Natural killer cell (primary cell): ENCODE results near the gene TXNDC11. TPM values are rescaled to one million over a fixed set of nuclear protein-coding genes. Genes with fewer than 3 reads are reported as not detected.
"Not testable (repeated sequence)": the region's sequence is repeated elsewhere in the genome, so short reads cannot be mapped to it uniquely, and the experiment has no call there.

Experiments used
- ATAC-seq, 3 donors: fragments of 150-1000 bp in 2 of 3; fragments of 200-7000 bp in 1 of 3; cut with Tn5 transposase; 1 replicate in 1 of 3; 2 replicates in 2 of 3; pipeline ENCODE4 v1.10.0; 2021; ENCODE audit warnings: mild to moderate bottlenecking in 2 of 3, moderate library complexity in 2 of 3
- DNase-seq, 2 donors: peaks; one replicate each; pipeline versions ENCODE4 v3.0.0 to v3.0.0-alpha.2; 2013 to 2021; ENCODE audit warnings: mixed read lengths in 1 of 2
- H3K27ac ChIP-seq: one replicate; pipeline ENCODE4 v1.5.1; 2013; ENCODE audit warnings: mild to moderate bottlenecking, low read length
- H3K27me3 ChIP-seq: one replicate; pipeline ENCODE4 v1.6.1; 2013; ENCODE audit warnings: low read length; ENCODE audit not compliant: control insufficient read depth, insufficient read depth
- H3K36me3 ChIP-seq: one replicate; pipeline ENCODE4 v1.6.1; 2013; ENCODE audit warnings: low read length; ENCODE audit not compliant: control insufficient read depth, insufficient read depth
- H3K4me1 ChIP-seq: one replicate; pipeline ENCODE4 v1.6.1; 2013; ENCODE audit warnings: low read length; ENCODE audit not compliant: control insufficient read depth, insufficient read depth
- H3K4me3 ChIP-seq: one replicate; pipeline ENCODE4 v1.5.1; 2013; ENCODE audit warnings: low read length
- H3K9me3 ChIP-seq: one replicate; pipeline ENCODE4 v1.6.1; 2013; ENCODE audit warnings: low read length; ENCODE audit not compliant: control insufficient read depth, insufficient read depth
- H3K27ac Mint-ChIP-seq, 2 donors: one replicate each; pipeline ENCODE4 v1.8.0; 2022; ENCODE audit warnings: mild to moderate bottlenecking in 2 of 2, mixed read lengths in 2 of 2, moderate library complexity in 1 of 2
- H3K27me3 Mint-ChIP-seq, 2 donors: one replicate each; pipeline ENCODE4 v1.8.0; 2022; ENCODE audit warnings: low read depth in 2 of 2, mixed read lengths in 2 of 2
- H3K36me3 Mint-ChIP-seq: one replicate; pipeline ENCODE4 v1.8.0; 2022; ENCODE audit warnings: mixed read lengths
- H3K4me1 Mint-ChIP-seq, 2 donors: one replicate each; pipeline ENCODE4 v1.8.0; 2022; ENCODE audit warnings: mixed read lengths in 2 of 2
- H3K4me3 Mint-ChIP-seq: one replicate; pipeline ENCODE4 v1.8.0; 2022; ENCODE audit warnings: mild to moderate bottlenecking, moderate library complexity, mixed read lengths
- H3K9me3 Mint-ChIP-seq, 2 donors: one replicate each; pipeline ENCODE4 v1.8.0; 2022; ENCODE audit warnings: mixed read lengths in 2 of 2
- CTCF ChIP-seq: fragments of 200-600 bp; IDR thresholded peaks from one replicate; pipeline ENCODE4 v1.8.0; 2022; ENCODE audit warnings: antibody characterized with exemption
- WGBS: methylation state at CpG from one replicate; pipeline ENCODE4 v1.1.7; 2013; ENCODE audit warnings: missing lambda C conversion rate; ENCODE audit not compliant: insufficient coverage; 5-methylcytosine and 5-hydroxymethylcytosine counted together
- intact Hi-C: fragments of 100-400 bp; cut with micrococcal nuclease; formaldehyde crosslinking; loops from one replicate; pipeline ENCODE4 v1.14.2; 2022
- total RNA-seq, 4 donors: library from RNA; stranded (reverse); fragments of 120-200 nt in 1 of 4; gene quantifications; one replicate each; pipeline versions ENCODE4 v1.2.3 to v1.2.4, GENCODE V29; 2013 to 2022

Gene TXNDC11, protein sequence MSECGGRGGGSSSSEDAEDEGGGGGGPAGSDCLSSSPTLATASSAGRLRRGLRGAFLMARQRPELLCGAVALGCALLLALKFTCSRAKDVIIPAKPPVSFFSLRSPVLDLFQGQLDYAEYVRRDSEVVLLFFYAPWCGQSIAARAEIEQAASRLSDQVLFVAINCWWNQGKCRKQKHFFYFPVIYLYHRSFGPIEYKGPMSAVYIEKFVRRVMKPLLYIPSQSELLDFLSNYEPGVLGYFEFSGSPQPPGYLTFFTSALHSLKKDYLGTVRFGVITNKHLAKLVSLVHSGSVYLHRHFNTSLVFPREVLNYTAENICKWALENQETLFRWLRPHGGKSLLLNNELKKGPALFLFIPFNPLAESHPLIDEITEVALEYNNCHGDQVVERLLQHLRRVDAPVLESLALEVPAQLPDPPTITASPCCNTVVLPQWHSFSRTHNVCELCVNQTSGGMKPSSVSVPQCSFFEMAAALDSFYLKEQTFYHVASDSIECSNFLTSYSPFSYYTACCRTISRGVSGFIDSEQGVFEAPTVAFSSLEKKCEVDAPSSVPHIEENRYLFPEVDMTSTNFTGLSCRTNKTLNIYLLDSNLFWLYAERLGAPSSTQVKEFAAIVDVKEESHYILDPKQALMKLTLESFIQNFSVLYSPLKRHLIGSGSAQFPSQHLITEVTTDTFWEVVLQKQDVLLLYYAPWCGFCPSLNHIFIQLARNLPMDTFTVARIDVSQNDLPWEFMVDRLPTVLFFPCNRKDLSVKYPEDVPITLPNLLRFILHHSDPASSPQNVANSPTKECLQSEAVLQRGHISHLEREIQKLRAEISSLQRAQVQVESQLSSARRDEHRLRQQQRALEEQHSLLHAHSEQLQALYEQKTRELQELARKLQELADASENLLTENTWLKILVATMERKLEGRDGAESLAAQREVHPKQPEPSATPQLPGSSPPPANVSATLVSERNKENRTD
- total RNA-seq, result 10 to 100 TPM; 63.4 to 99.2 (median 68.9) TPM
- total RNA-seq (2013), result 49.8 TPM

DNA sequence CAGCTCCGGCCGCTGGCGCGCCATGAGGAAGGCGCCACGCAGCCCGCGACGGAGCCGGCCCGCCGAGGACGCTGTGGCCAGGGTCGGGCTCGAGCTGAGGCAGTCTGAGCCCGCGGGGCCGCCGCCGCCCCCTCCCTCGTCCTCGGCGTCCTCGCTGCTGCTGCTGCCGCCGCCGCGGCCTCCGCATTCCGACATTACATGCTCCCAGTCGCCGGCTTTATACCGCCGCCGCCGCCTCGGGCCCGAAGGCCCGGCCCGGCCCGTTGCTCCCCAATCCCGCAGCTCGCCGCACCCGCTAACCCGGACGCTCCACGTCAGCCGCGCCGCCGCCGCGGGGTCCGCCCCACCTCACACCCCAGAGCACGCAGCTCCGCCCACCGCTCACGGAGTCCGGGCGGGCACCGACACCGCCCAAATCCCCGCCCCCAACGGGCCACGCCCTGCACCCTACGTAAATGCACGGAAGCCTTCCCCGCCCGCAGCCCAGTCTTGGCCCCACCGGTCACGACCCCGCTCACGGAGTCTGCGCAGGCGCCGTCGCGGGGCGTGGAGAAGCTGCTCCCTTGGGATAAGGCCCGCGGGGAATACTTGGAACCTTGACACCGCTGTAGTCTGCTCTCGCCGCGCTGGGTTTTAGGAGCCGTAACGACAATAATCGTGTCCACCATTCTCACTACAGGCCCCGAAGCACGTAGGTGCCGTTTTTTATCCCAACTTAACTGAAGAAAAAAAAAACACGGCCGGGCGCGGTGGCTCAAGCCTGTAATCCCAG lies at the start of gene TXNDC11:
Gene TXNDC11, minus strand, starts transcription at position 322 of the 772 bp plus-strand sequence. Its CDS starts 127 bp downstream, at position 195.
- Histone ChIP-seq H3K27me3 (no peaks in the 10 kb centered on the region), H3K27ac (peak within 1 kb of the TSS; percentile 89), H3K36me3 (no peaks in the 10 kb centered on the region), H3K4me3 (peak within 1 kb of the TSS; percentile 93), H3K4me1 (peaks cover 33% of the 10 kb centered on the region), H3K9me3 (no peaks in the 10 kb centered on the region)
- Mint-ChIP-seq H3K4me1 (peaks cover 51 to 54% of the 10 kb centered on the region in 2 donors), H3K27ac (peak within 1 kb of the TSS; percentile 92 to 94), H3K36me3 (no peaks in the 10 kb centered on the region), H3K27me3 (no peaks in the 10 kb centered on the region), H3K9me3 (no peaks in the 10 kb centered on the region), H3K4me3 (peak within 1 kb of the TSS; percentile 97)
- peak; percentile 88 to 98 (median 90) for ATAC-seq
- DNase-seq, result peak; percentile 99 to 100
- TF ChIP-seq CTCF, result no peak
- under 1% methylated on average over 96 of the region's 96 CpGs for WGBS
- intact Hi-C loops, result loop anchor here (1.0 kb wide), 4 partner anchors 41 to 174 kb away; partner anchors contain the start of genes RSL1D1 and ZC3H7A

DNA sequence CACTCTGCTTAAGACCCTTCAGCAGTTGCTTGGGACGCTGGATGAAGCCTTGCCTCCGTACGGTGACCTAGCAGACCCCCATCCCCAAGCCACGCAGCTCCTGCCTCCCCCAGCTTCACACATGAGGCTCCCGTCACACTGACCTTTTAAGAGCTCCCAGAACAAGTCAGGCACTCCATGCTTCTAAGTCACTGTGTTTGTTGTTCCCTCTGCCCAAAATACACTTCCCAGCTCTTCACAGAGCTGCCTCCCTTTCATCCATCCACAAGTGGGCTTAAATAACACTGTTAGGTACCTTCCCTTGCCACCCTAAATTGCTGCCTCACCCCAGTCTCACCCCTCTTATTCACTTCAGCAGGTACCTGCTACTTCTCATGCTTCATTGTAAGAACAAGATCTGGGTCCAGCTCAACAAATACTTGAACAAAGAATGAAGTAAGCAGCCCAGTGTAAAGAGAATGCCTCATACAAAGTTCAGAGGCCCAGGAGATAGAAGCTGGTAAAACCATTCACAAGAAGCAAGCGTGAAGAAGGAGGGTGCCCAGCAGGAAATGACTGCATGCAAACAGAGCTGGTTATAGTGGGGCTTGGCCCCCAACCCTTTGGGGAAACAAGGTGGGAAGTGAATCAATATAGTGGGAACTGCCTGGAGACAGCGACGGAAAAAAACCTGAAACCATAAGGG lies 48.6 kb upstream of the TXNDC11 start:
- no peak overlapping the region for H3K4me3 ChIP-seq
- intact Hi-C loops, result no loop called here
- H3K36me3 Mint-ChIP-seq, result no peaks in the 10 kb centered on the region
- 82% methylated on average over 8 of the region's 8 CpGs for WGBS
- H3K27me3 ChIP-seq, result no peaks in the 10 kb centered on the region
- no peaks in the 10 kb centered on the region for H3K27me3 Mint-ChIP-seq
- no peak overlapping the region for H3K4me3 Mint-ChIP-seq
- no peak overlapping the region for H3K27ac ChIP-seq
- H3K9me3 ChIP-seq, result no peaks in the 10 kb centered on the region
- DNase-seq, result no peak
- H3K36me3 ChIP-seq, result no peaks in the 10 kb centered on the region
- H3K4me1 ChIP-seq, result peaks cover 12% of the 10 kb centered on the region
- H3K9me3 Mint-ChIP-seq, result no peaks in the 10 kb centered on the region
- H3K4me1 Mint-ChIP-seq, result peaks cover 65 to 75% of the 10 kb centered on the region in 2 donors
- ATAC-seq, result no peak
- no peak for TF ChIP-seq CTCF
- H3K27ac Mint-ChIP-seq, result peak overlapping the region; percentile 80 to 98

GRCh38 chr16:11788914-11789313 lies 46.3 kb upstream of the TXNDC11 start:
- Histone ChIP-seq H3K36me3 (no peaks in the 10 kb centered on the region), H3K27ac (no peak overlapping the region), H3K4me1 (peaks cover 10% of the 10 kb centered on the region), H3K9me3 (no peaks in the 10 kb centered on the region), H3K27me3 (no peaks in the 10 kb centered on the region), H3K4me3 (no peak overlapping the region)
- ATAC-seq (peak in 1 of 3 donors; percentile 25), DNase-seq (no peak)
- peak overlapping the region; percentile 76 to 89 for H3K27ac Mint-ChIP-seq
- H3K9me3 Mint-ChIP-seq, result no peaks in the 10 kb centered on the region
- H3K4me3 Mint-ChIP-seq, result no peak overlapping the region
- 89% methylated on average over 1 of the region's 3 CpGs for WGBS
- H3K27me3 Mint-ChIP-seq, result no peaks in the 10 kb centered on the region
- intact Hi-C loops, result loop anchor here (10.0 kb wide), 1 partner anchor 126 kb away; the partner anchor contains the start of gene GSPT1
- no peak for TF ChIP-seq CTCF
- no peaks in the 10 kb centered on the region for H3K36me3 Mint-ChIP-seq
- H3K4me1 Mint-ChIP-seq, result peaks cover 51 to 63% of the 10 kb centered on the region in 2 donors

DNA sequence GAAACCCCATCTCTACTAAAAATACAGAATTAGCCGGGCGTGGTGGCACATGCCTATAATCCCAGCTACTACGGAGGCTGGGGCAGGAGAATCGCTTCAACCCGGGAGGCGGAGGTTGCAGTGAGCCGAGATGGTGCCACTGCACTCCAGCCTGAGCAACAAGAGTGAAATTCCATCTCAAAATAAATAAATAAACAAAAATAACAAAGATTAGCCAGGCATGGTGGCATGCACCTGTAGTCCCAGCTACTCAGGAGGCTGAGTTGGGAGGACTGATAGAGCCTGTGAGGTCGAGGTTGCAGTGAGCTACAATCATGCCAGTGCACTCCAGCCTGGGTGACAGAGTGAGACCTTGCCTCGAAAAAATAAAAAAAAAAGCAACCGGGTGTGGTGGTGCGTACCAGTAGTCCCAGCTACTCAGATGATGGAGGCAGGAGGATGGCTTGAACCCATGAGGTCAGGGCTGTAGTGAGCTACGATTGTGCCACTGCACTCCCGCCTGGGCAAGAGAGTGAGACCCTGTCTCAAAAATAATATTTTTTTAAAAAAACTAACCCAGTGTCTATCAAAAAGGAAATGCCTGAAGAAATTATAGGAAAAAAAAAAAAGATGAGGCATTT lies 42.4 kb upstream of the TXNDC11 start:
- not testable (repeated sequence) for H3K27ac ChIP-seq, H3K4me3 Mint-ChIP-seq, H3K27me3 ChIP-seq, H3K9me3 Mint-ChIP-seq, DNase-seq, H3K36me3 ChIP-seq, H3K27me3 Mint-ChIP-seq, H3K9me3 ChIP-seq, H3K4me3 ChIP-seq, H3K36me3 Mint-ChIP-seq, ATAC-seq
- H3K4me1 ChIP-seq, result peaks cover 30% of the 10 kb centered on the region
- peak overlapping the region; percentile 99 to 100 for H3K27ac Mint-ChIP-seq
- peaks cover 48 to 57% of the 10 kb centered on the region in 2 donors for H3K4me1 Mint-ChIP-seq
- intact Hi-C loops, result loop anchor here (10.0 kb wide), 1 partner anchor 130 kb away; the partner anchor contains the start of gene GSPT1
- WGBS, result 84% methylated on average over 12 of the region's 13 CpGs
